VCaP (cell line): ENCODE data around the gene TFCP2L1.

Experiments
- H3K27ac ChIP-seq: fragments of 450-650 bp; 2 replicates; pipeline ENCODE4 v1.5.1; 2017
- TF ChIP-seq, protein P1 (sequence below): fragments of 450-650 bp; conservative IDR thresholded peaks from 2 replicates; pipeline ENCODE4 v1.5.1; 2017; ENCODE audit warnings: mild to moderate bottlenecking, moderate library complexity

Gene TFCP2L1

DNA sequence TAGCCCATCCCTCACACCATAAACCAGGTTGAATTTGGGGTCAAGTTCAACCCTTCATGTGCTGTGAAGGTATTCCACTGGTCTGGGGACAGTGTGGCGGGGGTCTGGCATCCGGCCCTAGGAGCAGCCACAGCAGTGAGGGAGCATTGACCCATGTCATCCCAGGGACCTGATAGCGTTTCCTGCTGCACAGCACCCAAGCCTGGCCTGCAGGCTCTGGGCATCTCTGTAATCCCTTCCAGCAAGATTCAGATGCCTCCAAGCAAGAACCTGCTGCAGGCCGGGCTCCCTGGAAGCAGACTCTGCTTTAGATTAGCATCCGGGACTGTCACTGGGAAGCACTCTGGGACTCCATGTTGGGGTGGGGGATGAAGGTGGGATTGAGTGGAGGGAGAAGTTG lies 90.4 kb downstream of the TFCP2L1 start:
- no peak overlapping the region for H3K27ac ChIP-seq
- TF ChIP-seq, protein P1, sequence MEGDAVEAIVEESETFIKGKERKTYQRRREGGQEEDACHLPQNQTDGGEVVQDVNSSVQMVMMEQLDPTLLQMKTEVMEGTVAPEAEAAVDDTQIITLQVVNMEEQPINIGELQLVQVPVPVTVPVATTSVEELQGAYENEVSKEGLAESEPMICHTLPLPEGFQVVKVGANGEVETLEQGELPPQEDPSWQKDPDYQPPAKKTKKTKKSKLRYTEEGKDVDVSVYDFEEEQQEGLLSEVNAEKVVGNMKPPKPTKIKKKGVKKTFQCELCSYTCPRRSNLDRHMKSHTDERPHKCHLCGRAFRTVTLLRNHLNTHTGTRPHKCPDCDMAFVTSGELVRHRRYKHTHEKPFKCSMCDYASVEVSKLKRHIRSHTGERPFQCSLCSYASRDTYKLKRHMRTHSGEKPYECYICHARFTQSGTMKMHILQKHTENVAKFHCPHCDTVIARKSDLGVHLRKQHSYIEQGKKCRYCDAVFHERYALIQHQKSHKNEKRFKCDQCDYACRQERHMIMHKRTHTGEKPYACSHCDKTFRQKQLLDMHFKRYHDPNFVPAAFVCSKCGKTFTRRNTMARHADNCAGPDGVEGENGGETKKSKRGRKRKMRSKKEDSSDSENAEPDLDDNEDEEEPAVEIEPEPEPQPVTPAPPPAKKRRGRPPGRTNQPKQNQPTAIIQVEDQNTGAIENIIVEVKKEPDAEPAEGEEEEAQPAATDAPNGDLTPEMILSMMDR = no peak

DNA sequence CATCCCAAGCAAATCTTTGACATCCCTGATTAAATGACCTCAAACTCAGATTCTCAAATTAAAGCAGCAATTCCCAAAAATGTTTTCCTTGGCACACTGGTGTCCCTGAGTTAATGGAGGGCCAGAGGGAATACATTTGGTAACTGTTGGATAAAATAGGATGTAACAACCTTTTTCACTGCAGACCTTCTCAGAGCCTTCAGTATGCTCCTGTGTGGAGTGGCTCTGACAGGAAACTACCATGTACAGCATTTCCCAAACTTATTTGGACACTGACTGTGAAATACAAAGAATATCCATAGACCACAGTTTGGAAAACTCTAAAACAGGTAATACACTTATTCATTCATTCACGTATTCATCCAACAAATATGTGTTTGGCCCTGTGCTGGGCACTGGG lies 91.8 kb downstream of the TFCP2L1 start:
- H3K27ac ChIP-seq = no peak overlapping the region
- TF ChIP-seq, protein P1 = no peak

DNA sequence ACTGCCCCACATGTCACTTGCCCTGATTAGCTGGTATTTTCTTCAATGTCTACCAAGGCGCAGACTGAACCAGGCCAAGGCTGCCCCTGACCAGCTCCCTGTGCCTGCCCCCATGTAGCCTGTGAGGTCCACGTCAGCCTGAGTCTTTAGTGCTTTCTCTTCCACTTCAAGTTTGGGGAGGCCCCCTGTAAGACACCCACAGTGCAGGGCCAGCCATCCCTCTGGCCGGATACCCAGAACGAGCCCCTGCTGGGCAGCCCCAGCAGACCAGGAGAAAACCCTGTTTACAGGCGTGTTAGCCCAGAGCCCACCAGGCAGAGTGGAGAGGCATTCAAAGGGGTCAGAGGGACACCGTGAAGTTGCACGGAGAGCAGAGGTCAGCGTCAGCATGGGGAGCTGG lies 92.4 kb downstream of the TFCP2L1 start:
- TF ChIP-seq, protein P1 = no peak
- H3K27ac ChIP-seq = no peak overlapping the region

DNA sequence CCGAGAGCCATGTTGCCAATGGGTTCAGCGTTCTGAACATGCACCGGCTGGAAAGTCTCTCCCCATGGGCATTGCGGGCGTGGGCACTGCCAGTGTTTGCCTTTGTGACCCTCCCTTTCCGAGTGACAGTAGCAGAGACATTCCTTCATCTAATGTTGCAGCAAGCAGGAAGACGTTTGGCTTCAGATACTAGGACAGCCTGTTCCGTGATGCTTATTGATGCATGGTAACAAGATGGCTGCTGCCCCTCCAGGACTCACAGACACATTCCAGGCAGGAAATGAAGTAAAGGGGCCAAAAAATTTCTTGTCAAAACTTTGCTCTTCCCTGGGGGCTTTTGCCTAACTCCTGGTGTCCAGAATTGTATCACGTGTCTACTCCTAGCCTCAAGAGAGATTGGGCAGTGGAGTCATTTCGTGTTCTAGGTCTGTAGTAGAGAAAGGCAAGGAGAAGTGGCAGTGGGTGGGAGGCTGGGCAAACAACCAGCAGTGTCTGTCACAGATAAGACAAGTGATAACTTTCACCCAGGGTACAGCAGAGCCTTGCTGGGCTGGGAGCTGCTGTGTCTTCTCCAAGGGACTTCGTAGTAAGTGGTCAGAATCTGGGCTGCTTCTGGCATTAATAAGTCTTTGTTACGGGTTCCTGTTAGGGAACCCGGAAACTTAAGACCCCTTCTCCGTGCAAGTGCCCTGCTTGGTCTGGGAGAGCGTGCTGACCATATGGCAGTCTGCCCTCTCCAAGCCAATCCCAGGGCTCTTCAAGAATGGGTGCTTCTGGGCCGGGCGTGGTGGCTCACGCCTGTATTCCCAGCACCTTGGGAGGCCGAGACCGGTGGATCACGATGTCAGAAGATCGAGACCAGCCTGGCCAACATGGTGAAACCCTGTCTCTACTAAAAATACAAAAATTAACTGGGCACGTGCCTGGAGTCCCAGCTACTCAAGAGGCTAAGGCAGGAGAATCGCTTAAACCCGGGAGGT lies 93.5 kb downstream of the TFCP2L1 start:
- TF ChIP-seq, protein P1 = no peak
- no peak overlapping the region for H3K27ac ChIP-seq

DNA sequence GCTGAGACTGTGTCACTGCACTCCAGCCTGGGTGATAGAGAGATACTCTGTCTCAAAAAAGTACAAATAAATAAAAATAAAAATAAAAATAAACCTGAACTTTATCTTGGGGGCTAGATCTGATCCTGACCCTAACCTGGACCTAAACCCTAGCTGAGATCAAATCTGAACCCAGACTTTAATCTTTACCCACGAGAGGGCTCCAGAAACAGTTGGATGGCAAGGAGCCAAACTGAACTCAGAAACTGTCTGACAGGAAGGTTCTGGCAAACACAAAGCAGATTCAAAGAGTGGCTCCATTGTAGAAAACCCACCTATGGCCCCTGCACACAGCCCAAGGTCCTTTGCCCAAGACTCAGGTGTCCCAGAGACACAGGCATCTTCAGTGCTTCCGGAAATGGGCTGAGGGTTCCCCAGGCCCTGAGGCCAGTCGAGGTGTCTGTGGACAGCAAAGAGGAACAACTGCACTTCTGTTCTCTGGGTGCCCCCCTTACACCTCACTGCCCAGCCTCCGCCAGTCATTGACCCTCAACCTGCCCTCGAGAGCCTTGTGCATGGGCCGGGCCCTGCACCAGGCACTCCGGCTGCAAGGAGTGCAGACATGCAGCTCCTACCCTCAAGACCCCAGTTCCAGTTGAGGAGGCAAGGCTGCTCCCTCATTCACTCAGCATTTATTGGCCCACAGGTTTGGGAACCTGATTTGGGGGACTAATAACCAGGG lies 95.2 kb downstream of the TFCP2L1 start:
- H3K27ac ChIP-seq = no peak overlapping the region
- TF ChIP-seq, protein P1 = no peak

DNA sequence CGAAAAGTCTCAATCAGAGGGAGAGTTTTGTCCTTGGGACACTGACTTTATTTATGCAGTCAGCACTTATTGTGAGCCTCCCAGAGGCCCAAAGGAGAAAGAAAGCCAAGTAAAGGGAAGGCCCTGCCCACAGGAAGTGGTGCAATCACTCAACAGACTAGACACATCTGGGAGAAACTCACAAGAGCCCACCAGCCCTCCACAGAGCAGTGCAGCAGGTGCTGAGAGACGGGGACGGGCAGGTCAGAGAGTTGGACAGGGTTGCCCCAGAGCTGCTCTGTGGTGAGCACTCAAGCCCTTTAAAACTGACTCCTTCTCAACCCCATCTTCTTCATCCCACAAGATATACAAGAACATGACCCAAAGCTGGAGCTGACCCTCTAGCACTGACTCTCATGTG lies 96.0 kb downstream of the TFCP2L1 start:
- TF ChIP-seq, protein P1 = no peak
- no peak overlapping the region for H3K27ac ChIP-seq

DNA sequence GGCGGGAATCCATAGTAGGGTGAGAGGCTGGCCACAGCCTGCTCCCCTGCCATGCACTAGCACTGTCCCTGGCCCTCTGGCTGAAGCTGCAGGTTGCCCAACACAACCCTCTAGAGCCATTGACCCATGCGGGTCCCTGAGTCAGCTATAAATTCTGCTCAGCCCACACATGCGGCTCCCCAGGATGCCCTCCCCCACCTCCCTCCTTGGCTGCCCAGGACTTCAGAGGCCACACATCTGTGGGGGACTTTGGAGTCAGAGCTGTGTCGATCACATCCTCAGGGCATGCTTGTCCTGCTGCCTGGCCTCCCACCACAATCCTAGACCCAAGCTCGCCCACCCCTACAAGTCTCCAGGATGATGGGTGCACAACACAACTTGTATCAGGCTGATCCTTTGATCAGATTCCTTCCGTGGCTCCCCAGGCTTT lies 97.0 kb downstream of the TFCP2L1 start:
- H3K27ac ChIP-seq = no peak overlapping the region
- TF ChIP-seq, protein P1 = no peak
